T-helper 17 cell (primary cell): ENCODE results near the gene NRROS. TPM values are rescaled to one million over a fixed set of nuclear protein-coding genes. Genes with fewer than 3 reads are reported as not detected.

Source experiments
- ATAC-seq: fragments of 150-1000 bp; cut with Tn5 transposase; 2 replicates; pipeline ENCODE4 v1.10.0; 2021; ENCODE audit warnings: mild to moderate bottlenecking, moderate library complexity
- DNase-seq, 3 donors: peaks; one replicate each; pipeline versions ENCODE4 v3.0.0 to v3.0.0-alpha.2; 2020 to 2021
- H3K9me3 ChIP-seq: one replicate; pipeline ENCODE4 v1.7.0; 2013; ENCODE audit warnings: low read length, mild to moderate bottlenecking; ENCODE audit not compliant: control insufficient read depth, poor library complexity, severe bottlenecking
- H3K27ac Mint-ChIP-seq: one replicate; pipeline ENCODE4 v1.8.0; 2022; ENCODE audit warnings: mild to moderate bottlenecking, moderate library complexity, mixed read lengths
- H3K27me3 Mint-ChIP-seq: one replicate; pipeline ENCODE4 v1.8.0; 2022; ENCODE audit warnings: mixed read lengths
- H3K36me3 Mint-ChIP-seq: one replicate; pipeline ENCODE4 v1.8.0; 2022; ENCODE audit warnings: low read depth, mixed read lengths
- H3K4me1 Mint-ChIP-seq: one replicate; pipeline ENCODE4 v1.8.0; 2022; ENCODE audit warnings: mild to moderate bottlenecking, mixed read lengths
- H3K4me3 Mint-ChIP-seq: one replicate; pipeline ENCODE4 v1.8.0; 2022; ENCODE audit warnings: mild to moderate bottlenecking, moderate library complexity, mixed read lengths
- total RNA-seq, 4 donors: library from RNA in 2 of 4; stranded (reverse) in 2 of 4; gene quantifications; one replicate each; pipeline ENCODE4 v1.2.3 and lab custom pipeline; 2022 to 2026

Gene NRROS
- total RNA-seq, 2 donors from 2014 or later = 15.1 to 15.5 TPM

GRCh38 chr3:196688349-196688748 lies 48.9 kb downstream of the NRROS start:
- peak; percentile 40 for ATAC-seq

GRCh38 chr3:196689941-196690660 lies 50.6 kb downstream of the NRROS start:
- no peak for ATAC-seq
- Mint-ChIP-seq H3K4me3 (no peak overlapping the region), H3K36me3 (no peaks in the 10 kb centered on the region), H3K27ac (no peak overlapping the region), H3K27me3 (no peaks in the 10 kb centered on the region), H3K4me1 (peaks cover 8% of the 10 kb centered on the region)
- H3K9me3 ChIP-seq = no peaks in the 10 kb centered on the region
- no peak for DNase-seq

More at GRCh38 chr3:196688349-196688748, 48.9 kb downstream of the NRROS start:
- no peak for DNase-seq
- peak overlapping the region; percentile 43 for H3K27ac Mint-ChIP-seq
- H3K9me3 ChIP-seq = no peaks in the 10 kb centered on the region
- no peaks in the 10 kb centered on the region for H3K36me3 Mint-ChIP-seq
- no peaks in the 10 kb centered on the region for H3K27me3 Mint-ChIP-seq
- H3K4me1 Mint-ChIP-seq = peaks cover 16% of the 10 kb centered on the region
- no peak overlapping the region for H3K4me3 Mint-ChIP-seq

GRCh38 chr3:196691386-196691785 lies 51.9 kb downstream of the NRROS start:
- Mint-ChIP-seq H3K27me3 (no peaks in the 10 kb centered on the region), H3K27ac (no peak overlapping the region), H3K36me3 (no peaks in the 10 kb centered on the region), H3K4me1 (peaks cover 4% of the 10 kb centered on the region), H3K4me3 (no peak overlapping the region)
- H3K9me3 ChIP-seq = no peaks in the 10 kb centered on the region
- ATAC-seq = no peak
- no peak for DNase-seq

- Mint-ChIP-seq H3K36me3 (no peaks in the 10 kb centered on the region), H3K27me3 (no peaks in the 10 kb centered on the region), H3K27ac (peak overlapping the region; percentile 32), H3K4me3 (no peak overlapping the region), H3K4me1 (no peaks in the 10 kb centered on the region)
- ATAC-seq = peak; percentile 79
- H3K9me3 ChIP-seq = no peaks in the 10 kb centered on the region
- DNase-seq = no peak
Observed at GRCh38 chr3:196694202-196694638, 54.7 kb downstream of the NRROS start.

DNA sequence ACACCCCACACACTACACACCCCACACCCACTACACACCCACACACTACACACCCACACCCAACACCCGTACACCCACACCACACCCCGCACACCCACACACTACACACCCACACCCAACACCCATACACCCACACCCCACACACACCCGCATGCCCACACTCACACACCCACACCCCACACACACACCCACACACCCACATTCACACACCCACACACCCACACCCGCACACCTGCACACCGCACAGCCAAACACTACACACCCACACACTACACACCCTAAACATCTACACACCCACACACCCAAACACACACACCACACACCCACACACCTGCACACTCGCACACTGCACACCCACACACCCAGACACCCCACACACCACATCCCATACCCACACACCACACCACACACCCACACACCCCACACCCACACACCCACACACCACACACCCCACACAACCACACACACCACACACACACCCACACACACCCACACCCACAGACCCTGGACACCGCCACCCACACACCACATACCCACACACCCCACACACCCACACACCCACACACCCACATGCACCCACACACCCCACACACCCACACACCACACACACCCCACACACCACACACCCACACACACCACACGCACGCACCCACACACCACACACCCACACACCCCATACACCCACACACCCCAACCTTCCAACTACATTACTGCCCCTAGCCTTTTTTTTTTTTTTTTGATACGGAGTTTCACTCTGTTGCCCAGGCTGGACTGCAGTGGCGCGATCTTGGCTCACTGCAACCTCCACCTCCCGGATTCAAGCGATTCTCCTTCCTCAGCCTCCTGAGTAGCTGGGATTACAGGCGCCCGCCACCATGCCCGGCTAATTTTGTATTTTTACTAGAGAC lies 55.7 kb downstream of the NRROS start:
- Mint-ChIP-seq H3K27me3 (no peaks in the 10 kb centered on the region), H3K27ac (peak overlapping the region; percentile 88), H3K36me3 (peaks cover 2% of the 10 kb centered on the region), H3K4me1 (no peaks in the 10 kb centered on the region), H3K4me3 (no peak overlapping the region)
- ATAC-seq (peak; percentile 20), DNase-seq (no peak)
- H3K9me3 ChIP-seq = no peaks in the 10 kb centered on the region

- Mint-ChIP-seq H3K27ac (peak overlapping the region; percentile 88), H3K4me3 (no peak overlapping the region), H3K27me3 (no peaks in the 10 kb centered on the region)
Observed at GRCh38 chr3:196695849-196696226, 56.3 kb downstream of the NRROS start.

DNA sequence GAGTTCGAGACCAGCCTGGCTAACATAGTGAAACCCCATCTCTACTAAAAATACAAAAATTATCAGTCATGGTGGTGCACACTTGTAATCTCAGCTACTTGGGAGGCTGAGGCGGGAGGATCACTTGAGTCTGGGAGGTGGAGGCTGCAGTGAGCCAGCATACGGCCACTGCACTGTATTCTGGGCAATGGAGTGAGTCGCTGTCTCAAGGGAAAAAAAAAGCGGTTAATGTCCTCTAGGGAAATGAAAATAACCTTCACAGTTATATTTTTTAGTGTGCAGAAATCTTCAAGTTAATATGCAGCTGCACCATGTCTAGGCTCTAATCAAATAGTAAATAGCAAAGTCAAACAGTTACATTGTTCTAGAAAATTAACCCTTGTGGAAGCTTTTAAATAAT lies 57.8 kb downstream of the NRROS start:
- H3K4me1 Mint-ChIP-seq = no peaks in the 10 kb centered on the region
- no peaks in the 10 kb centered on the region for H3K9me3 ChIP-seq
- no peak overlapping the region for H3K4me3 Mint-ChIP-seq
- H3K27ac Mint-ChIP-seq = no peak overlapping the region
- no peaks in the 10 kb centered on the region for H3K27me3 Mint-ChIP-seq
- H3K36me3 Mint-ChIP-seq = peaks cover 2% of the 10 kb centered on the region
- no peak for DNase-seq
- no peak for ATAC-seq

More at GRCh38 chr3:196695849-196696226, 56.3 kb downstream of the NRROS start:
- Mint-ChIP-seq H3K36me3 (peaks cover 2% of the 10 kb centered on the region), H3K4me1 (no peaks in the 10 kb centered on the region)
- no peak for DNase-seq
- ATAC-seq = no peak
- H3K9me3 ChIP-seq = no peaks in the 10 kb centered on the region

DNA sequence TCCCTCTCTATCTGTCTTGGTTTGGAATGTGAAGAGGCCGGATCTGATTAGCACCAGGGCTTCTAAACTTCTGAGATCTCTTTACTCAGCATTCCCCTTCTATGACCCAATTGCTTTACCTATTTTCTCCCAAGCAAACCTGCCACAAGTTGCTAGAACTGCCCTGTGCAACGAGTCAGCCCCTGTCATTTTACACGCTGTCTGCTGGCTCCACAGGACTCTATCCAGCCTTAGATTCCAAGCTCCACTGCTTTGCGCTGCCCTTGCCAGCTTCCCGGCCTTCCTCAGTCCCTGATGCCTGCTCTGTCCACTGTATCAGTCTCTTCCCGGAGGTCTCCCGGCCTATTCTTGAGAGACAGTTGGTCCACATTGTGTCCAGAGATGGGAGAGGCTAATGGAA lies 60.3 kb downstream of the NRROS start:
- no peak overlapping the region for H3K4me3 Mint-ChIP-seq
- peak overlapping the region; percentile 62 for H3K27ac Mint-ChIP-seq
- no peak for ATAC-seq
- DNase-seq = no peak
- H3K36me3 Mint-ChIP-seq = peaks cover 2% of the 10 kb centered on the region
- no peaks in the 10 kb centered on the region for H3K27me3 Mint-ChIP-seq
- peaks cover 2% of the 10 kb centered on the region for H3K4me1 Mint-ChIP-seq
- no peaks in the 10 kb centered on the region for H3K9me3 ChIP-seq

DNA sequence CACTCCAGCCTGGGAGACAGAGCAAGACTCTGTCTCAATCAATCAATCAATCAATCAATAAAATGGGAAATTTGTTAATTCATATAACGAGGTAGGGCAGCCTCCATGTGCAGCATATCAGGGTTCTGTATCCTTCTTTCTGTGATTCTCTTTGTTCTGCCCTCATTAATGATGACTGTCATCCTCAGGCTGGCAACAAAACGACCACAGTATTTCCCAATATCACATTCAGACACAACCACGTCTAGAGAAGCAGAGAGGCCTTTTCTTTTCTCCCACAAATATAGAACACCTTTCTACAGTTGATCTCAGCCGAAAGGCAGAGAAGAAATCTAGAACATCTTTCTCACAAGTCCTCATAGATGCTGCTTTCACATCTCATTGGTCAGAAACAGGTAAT lies 61.3 kb downstream of the NRROS start:
- Mint-ChIP-seq H3K4me1 (peaks cover 2% of the 10 kb centered on the region), H3K4me3 (no peak overlapping the region), H3K27ac (no peak overlapping the region), H3K27me3 (no peaks in the 10 kb centered on the region), H3K36me3 (peaks cover 2% of the 10 kb centered on the region)
- ATAC-seq (no peak), DNase-seq (no peak)
- no peaks in the 10 kb centered on the region for H3K9me3 ChIP-seq

GRCh38 chr3:196706327-196706726 lies 66.8 kb downstream of the NRROS start:
- Mint-ChIP-seq H3K4me1 (peaks cover 14% of the 10 kb centered on the region), H3K36me3 (no peaks in the 10 kb centered on the region), H3K4me3 (no peak overlapping the region), H3K27me3 (no peaks in the 10 kb centered on the region), H3K27ac (no peak overlapping the region)
- ATAC-seq = no peak
- H3K9me3 ChIP-seq = no peaks in the 10 kb centered on the region
- no peak for DNase-seq

DNA sequence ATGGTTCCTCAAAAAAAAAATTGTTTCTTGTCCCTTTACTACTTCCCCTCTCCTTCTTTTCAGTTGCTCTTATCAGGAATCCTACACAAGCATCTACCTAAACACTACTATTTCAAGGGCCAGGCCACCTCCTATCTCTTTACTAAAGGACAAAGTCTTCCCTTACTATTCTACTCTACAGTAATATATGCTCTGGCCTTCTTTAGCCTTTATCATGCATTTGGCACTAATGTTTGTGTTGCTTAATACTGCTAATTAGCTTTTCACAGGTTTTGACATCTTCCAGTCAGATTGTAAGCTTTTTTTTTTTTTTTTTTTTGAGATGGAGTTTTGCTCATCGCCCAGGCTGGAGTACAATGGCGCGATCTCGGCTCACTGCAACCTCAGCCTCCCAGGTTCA lies 67.2 kb downstream of the NRROS start:
- H3K9me3 ChIP-seq = no peaks in the 10 kb centered on the region
- no peaks in the 10 kb centered on the region for H3K27me3 Mint-ChIP-seq
- no peak overlapping the region for H3K4me3 Mint-ChIP-seq
- no peak overlapping the region for H3K27ac Mint-ChIP-seq
- H3K4me1 Mint-ChIP-seq = peaks cover 18% of the 10 kb centered on the region
- H3K36me3 Mint-ChIP-seq = no peaks in the 10 kb centered on the region
- no peak for ATAC-seq
- DNase-seq = no peak

- no peak for ATAC-seq
- peaks cover 19% of the 10 kb centered on the region for H3K4me1 Mint-ChIP-seq
- no peak overlapping the region for H3K4me3 Mint-ChIP-seq
- no peaks in the 10 kb centered on the region for H3K9me3 ChIP-seq
- DNase-seq = no peak
- H3K27ac Mint-ChIP-seq = no peak overlapping the region
- no peaks in the 10 kb centered on the region for H3K27me3 Mint-ChIP-seq
- no peaks in the 10 kb centered on the region for H3K36me3 Mint-ChIP-seq
Observed at GRCh38 chr3:196707566-196707965, 68.1 kb downstream of the NRROS start.

DNA sequence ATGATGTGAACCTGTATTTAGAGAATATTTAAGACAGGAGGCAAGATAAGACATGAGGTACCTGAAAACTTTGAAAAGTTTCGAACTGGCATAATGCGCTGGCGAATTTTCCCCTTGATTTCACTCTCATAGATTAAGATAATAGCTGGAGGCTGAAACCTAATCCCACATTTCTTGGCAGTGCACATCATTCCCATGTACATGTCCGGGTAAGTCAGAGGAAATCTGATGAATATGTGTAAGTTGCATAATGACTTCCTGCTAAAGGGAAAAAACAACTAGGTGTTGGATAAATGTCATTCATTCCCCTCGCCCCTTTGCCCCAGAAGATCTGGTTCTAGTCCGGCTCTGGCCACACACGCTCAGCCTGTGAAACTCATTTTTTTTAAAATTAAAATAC lies 69.0 kb downstream of the NRROS start:
- H3K4me3 Mint-ChIP-seq = no peak overlapping the region
- H3K9me3 ChIP-seq = no peaks in the 10 kb centered on the region
- peaks cover 20% of the 10 kb centered on the region for H3K4me1 Mint-ChIP-seq
- ATAC-seq = no peak
- no peaks in the 10 kb centered on the region for H3K36me3 Mint-ChIP-seq
- no peak for DNase-seq
- H3K27ac Mint-ChIP-seq = no peak overlapping the region
- H3K27me3 Mint-ChIP-seq = no peaks in the 10 kb centered on the region
